Activated T-cell treated with anti-CD3 and anti-CD28 coated beads for 24 hours (primary cell): ENCODE results near the gene SVEP1.
"Not testable (repeated sequence)": the region's sequence is repeated elsewhere in the genome, so short reads cannot be mapped to it uniquely, and the experiment has no call there.

Source experiments
- DNase-seq: peaks from one replicate; pipeline ENCODE4 v3.0.0-alpha.2; 2020; ENCODE audit warnings: low read depth

The SVEP1 gene

GRCh38 chr9:110443866-110444220 is 135.7 kb downstream of the SVEP1 start:
- DNase-seq = no peak

- DNase-seq = no peak
These were observed 136.2 kb downstream of the SVEP1 start for GRCh38 chr9:110443146-110443865.

- DNase-seq = no peak
These were observed 138.7 kb downstream of the SVEP1 start for GRCh38 chr9:110440796-110441195.

- no peak for DNase-seq
These were observed 139.4 kb downstream of the SVEP1 start for GRCh38 chr9:110440172-110440571.

GRCh38 chr9:110432253-110432652 is 147.3 kb downstream of the SVEP1 start:
- no peak for DNase-seq

GRCh38 chr9:110429453-110429852 is 150.1 kb downstream of the SVEP1 start:
- no peak for DNase-seq

GRCh38 chr9:110427497-110428104 is 151.9 kb downstream of the SVEP1 start:
- DNase-seq = no peak

- no peak for DNase-seq
These were observed 153.4 kb downstream of the SVEP1 start for GRCh38 chr9:110426052-110426709.

GRCh38 chr9:110414471-110414870 is 165.1 kb downstream of the SVEP1 start:
- DNase-seq = no peak

GRCh38 chr9:110410961-110411360 is 168.6 kb downstream of the SVEP1 start:
- DNase-seq = no peak

GRCh38 chr9:110408598-110408997 is 170.9 kb downstream of the SVEP1 start:
- DNase-seq = no peak

- no peak for DNase-seq
These were observed 173.6 kb downstream of the SVEP1 start for GRCh38 chr9:110405858-110406443.

- DNase-seq = no peak
These were observed 175.1 kb downstream of the SVEP1 start for GRCh38 chr9:110404473-110404872.

- no peak for DNase-seq
These were observed 179.6 kb downstream of the SVEP1 start for GRCh38 chr9:110399983-110400382.

GRCh38 chr9:110398992-110399391 is 180.5 kb downstream of the SVEP1 start:
- not testable (repeated sequence) for DNase-seq

GRCh38 chr9:110391826-110392485 is 187.6 kb downstream of the SVEP1 start:
- DNase-seq = no peak

- no peak for DNase-seq
These were observed 190.3 kb downstream of the SVEP1 start for GRCh38 chr9:110389148-110389750.

GRCh38 chr9:110383491-110383890 is 196.1 kb downstream of the SVEP1 start:
- DNase-seq = no peak

- no peak for DNase-seq
These were observed 196.8 kb downstream of the SVEP1 start for GRCh38 chr9:110382731-110383130.

- no peak for DNase-seq
These were observed 208.0 kb downstream of the SVEP1 start for GRCh38 chr9:110371411-110372007.

GRCh38 chr9:110370315-110370714 is 209.2 kb downstream of the SVEP1 start:
- DNase-seq = no peak

- no peak for DNase-seq
These were observed 215.1 kb downstream of the SVEP1 start for GRCh38 chr9:110364451-110364850.
